Endothelial cell (in vitro differentiated cells): Measurements from ENCODE around the gene APBB2. TPM values are rescaled to one million over a fixed set of nuclear protein-coding genes. Genes with fewer than 3 reads are reported as not detected.

ENCODE experiments used
- DNase-seq: peaks from one replicate; pipeline ENCODE4 v3.0.0; 2021; ENCODE audit warnings: low spot score
- H3K27ac Mint-ChIP-seq: one replicate; pipeline ENCODE4 v1.8.0; 2021; ENCODE audit warnings: mixed read lengths, inconsistent platforms; ENCODE audit not compliant: unreplicated experiment
- H3K27me3 Mint-ChIP-seq: one replicate; pipeline ENCODE4 v1.8.0; 2021; ENCODE audit warnings: mild to moderate bottlenecking, moderate library complexity, mixed read lengths, inconsistent platforms; ENCODE audit not compliant: unreplicated experiment
- H3K36me3 Mint-ChIP-seq: one replicate; pipeline ENCODE4 v1.8.0; 2021; ENCODE audit warnings: mild to moderate bottlenecking, low read depth, mixed read lengths, inconsistent platforms; ENCODE audit not compliant: unreplicated experiment
- H3K4me1 Mint-ChIP-seq: one replicate; pipeline ENCODE4 v1.8.0; 2021; ENCODE audit warnings: mild to moderate bottlenecking, mixed read lengths, inconsistent platforms; ENCODE audit not compliant: unreplicated experiment
- H3K4me3 Mint-ChIP-seq: one replicate; pipeline ENCODE4 v1.8.0; 2021; ENCODE audit warnings: mild to moderate bottlenecking, mixed read lengths, inconsistent platforms; ENCODE audit not compliant: unreplicated experiment
- H3K9me3 Mint-ChIP-seq: one replicate; pipeline ENCODE4 v1.8.0; 2021; ENCODE audit warnings: mixed read lengths, inconsistent platforms; ENCODE audit not compliant: unreplicated experiment
- total RNA-seq: library from RNA; stranded (reverse); fragmentation: NEBNext Ultra II Directional; extraction: Animal tissue kit (Norgen Biotek cat#: 25700); gene quantifications from one replicate; pipeline ENCODE4 v1.2.1, GENCODE V29; 2021; ENCODE audit not compliant: unreplicated experiment
- TF ChIP-seq, protein P1 (sequence below): fragments of 200-600 bp; sonication (generic); IDR thresholded peaks from one replicate; pipeline ENCODE4 v1.5.0; 2021; ENCODE audit warnings: antibody characterized with exemption; ENCODE audit not compliant: unreplicated experiment

The APBB2 gene
- total RNA-seq, 1 donor from 2014 or later: 103 TPM

DNA sequence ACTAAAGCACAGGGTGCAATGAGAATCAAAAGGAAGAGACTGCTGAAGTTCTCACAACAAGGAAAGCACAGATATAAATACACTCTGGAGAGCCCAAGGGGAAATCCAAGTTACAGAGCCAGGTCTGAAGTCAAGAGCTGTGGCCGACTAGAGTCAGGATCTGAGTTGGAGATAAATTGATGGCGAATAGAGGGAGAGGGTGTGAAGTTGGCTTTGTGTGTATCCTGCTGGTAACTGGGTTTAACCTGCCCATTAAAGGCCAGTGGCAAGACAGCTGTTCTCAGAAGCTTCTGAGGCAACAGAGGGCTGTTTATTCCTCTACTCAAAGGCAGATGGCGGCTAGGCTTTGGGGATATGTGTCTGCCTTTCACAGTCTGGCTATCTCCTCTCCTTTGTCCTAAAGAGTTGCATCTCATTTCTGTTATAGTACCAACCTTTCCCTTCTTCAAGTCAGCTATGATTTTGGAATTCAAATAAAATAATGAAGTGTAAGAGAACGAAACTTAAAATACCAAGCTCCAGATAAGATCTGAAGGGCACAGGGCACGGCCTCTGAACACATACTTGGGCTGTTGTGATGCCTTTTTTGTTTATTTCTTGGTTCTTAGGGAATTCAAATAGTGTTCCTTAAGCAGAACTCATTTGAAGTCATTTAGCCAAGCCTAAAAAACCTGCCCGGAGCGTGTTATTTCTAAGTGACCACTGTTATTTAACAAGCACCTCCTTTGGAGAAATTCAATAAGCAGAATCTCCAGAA lies 142.1 kb downstream of the APBB2 start:
- H3K4me3 Mint-ChIP-seq: no peak overlapping the region
- TF ChIP-seq, protein P1, sequence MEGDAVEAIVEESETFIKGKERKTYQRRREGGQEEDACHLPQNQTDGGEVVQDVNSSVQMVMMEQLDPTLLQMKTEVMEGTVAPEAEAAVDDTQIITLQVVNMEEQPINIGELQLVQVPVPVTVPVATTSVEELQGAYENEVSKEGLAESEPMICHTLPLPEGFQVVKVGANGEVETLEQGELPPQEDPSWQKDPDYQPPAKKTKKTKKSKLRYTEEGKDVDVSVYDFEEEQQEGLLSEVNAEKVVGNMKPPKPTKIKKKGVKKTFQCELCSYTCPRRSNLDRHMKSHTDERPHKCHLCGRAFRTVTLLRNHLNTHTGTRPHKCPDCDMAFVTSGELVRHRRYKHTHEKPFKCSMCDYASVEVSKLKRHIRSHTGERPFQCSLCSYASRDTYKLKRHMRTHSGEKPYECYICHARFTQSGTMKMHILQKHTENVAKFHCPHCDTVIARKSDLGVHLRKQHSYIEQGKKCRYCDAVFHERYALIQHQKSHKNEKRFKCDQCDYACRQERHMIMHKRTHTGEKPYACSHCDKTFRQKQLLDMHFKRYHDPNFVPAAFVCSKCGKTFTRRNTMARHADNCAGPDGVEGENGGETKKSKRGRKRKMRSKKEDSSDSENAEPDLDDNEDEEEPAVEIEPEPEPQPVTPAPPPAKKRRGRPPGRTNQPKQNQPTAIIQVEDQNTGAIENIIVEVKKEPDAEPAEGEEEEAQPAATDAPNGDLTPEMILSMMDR: no peak
- H3K27me3 Mint-ChIP-seq: peaks cover 2% of the 10 kb centered on the region
- H3K27ac Mint-ChIP-seq: peak overlapping the region; percentile 26
- no peaks in the 10 kb centered on the region for H3K9me3 Mint-ChIP-seq
- DNase-seq: no peak
- no peaks in the 10 kb centered on the region for H3K36me3 Mint-ChIP-seq
- H3K4me1 Mint-ChIP-seq: peaks cover 15% of the 10 kb centered on the region

DNA sequence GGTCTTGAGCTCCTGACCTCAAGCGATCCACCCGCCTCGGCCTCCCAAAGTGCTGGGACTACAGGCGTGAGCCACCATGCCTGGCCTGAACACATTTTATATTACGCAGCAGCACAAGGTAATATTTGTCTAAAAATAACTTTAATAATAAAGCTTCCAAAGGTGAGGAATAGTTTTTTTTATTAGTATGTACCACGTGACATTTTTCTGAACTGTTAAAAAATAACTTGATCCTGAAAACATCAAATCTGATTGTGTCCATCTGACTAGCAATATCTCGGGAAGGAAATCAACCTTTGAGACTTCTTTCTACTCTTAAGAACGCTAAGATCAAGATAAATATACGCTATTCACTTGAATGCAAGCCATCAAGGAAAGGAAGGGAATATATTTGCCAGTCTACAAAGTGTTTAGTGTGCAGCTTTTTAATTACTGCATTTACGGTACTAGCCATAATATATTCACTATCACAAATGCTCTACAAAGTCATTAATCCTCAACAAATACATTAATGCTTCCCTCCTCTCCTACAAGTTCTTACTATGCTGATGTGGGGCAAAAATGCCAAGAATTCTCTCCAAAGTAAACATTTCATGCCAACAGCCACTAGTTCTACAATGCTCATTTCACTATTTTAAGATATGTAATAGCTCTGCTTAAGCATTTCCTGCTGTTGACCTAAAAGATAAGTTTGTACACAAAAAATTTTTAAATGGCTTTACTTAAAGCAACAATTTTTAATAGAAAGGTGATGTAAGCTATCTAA lies 143.6 kb downstream of the APBB2 start:
- no peaks in the 10 kb centered on the region for H3K9me3 Mint-ChIP-seq
- H3K27ac Mint-ChIP-seq: no peak overlapping the region
- no peaks in the 10 kb centered on the region for H3K36me3 Mint-ChIP-seq
- peaks cover 15% of the 10 kb centered on the region for H3K4me1 Mint-ChIP-seq
- TF ChIP-seq, protein P1: no peak
- H3K27me3 Mint-ChIP-seq: peaks cover 2% of the 10 kb centered on the region
- no peak for DNase-seq
- no peak overlapping the region for H3K4me3 Mint-ChIP-seq

DNA sequence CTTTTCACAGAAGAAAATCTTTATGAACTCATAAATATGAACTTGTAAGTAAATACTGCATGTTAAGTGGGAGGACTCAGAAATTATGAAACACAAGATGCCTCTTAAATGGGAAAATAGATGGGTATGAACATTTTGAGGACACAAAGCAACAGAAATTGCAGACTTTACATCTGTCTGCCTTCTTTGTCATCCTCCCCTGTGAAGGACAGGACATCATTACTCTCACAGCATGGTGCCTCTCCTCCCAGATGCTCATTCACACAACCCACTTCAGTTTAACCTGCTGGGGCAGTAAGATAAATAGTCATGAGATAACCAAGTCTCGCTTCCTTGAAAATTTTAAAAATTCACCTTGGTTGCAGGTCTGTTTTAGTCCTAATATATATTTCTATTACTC lies 144.5 kb downstream of the APBB2 start:
- no peak for DNase-seq
- Mint-ChIP-seq H3K4me3 (no peak overlapping the region), H3K27me3 (peaks cover 3% of the 10 kb centered on the region), H3K4me1 (peaks cover 15% of the 10 kb centered on the region), H3K36me3 (no peaks in the 10 kb centered on the region), H3K27ac (no peak overlapping the region), H3K9me3 (no peaks in the 10 kb centered on the region)
- TF ChIP-seq, protein P1: no peak

DNA sequence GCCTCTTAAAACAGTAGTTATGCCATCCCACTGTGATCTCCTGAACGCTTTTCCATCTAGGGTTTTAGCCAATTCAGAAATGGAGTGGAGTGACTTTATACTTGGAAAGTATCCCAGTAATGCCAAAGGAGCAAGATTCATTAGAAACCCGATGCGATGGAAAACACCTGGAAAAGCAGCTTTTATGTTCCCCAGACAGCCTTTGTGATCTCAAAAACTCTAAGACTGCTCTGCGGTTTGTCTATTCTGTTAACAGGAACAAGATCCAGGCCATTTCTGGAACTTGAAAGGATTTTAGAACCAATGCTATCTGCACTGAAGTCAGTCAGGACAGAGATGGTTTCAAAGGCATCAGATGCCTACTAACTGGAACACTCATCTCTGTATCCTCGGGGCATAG lies 145.1 kb downstream of the APBB2 start:
- Mint-ChIP-seq H3K27me3 (peaks cover 4% of the 10 kb centered on the region), H3K9me3 (no peaks in the 10 kb centered on the region), H3K4me1 (peaks cover 14% of the 10 kb centered on the region), H3K27ac (no peak overlapping the region), H3K36me3 (no peaks in the 10 kb centered on the region), H3K4me3 (no peak overlapping the region)
- TF ChIP-seq, protein P1: no peak
- DNase-seq: no peak

DNA sequence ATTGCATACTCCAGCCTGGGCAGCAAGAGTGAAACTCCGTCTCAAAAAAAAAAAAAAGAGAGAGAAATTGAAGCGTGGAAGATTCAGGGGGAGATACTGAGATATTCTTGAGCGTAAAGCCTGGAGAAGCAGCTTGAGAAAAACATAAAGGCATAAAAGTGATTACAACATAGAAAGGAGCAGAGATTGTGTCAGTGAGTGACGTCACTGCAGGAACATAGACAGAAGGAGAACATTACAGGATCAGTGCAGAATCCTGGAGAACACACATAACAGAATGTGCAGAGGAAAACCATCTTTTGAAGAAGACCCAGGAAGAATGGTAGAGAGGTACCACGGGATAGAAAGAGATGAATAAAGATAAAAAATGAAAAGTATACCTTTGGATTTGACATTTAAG lies 147.0 kb downstream of the APBB2 start:
- Mint-ChIP-seq H3K9me3 (no peaks in the 10 kb centered on the region), H3K36me3 (no peaks in the 10 kb centered on the region), H3K4me3 (no peak overlapping the region), H3K27ac (no peak overlapping the region), H3K4me1 (peaks cover 7% of the 10 kb centered on the region), H3K27me3 (peaks cover 4% of the 10 kb centered on the region)
- TF ChIP-seq, protein P1: no peak
- no peak for DNase-seq
